ENCODE results near the gene TEX261.
"Not testable (repeated sequence)": the region's sequence is repeated elsewhere in the genome, so short reads cannot be mapped to it uniquely, and the experiment has no call there.

The TEX261 gene

DNA sequence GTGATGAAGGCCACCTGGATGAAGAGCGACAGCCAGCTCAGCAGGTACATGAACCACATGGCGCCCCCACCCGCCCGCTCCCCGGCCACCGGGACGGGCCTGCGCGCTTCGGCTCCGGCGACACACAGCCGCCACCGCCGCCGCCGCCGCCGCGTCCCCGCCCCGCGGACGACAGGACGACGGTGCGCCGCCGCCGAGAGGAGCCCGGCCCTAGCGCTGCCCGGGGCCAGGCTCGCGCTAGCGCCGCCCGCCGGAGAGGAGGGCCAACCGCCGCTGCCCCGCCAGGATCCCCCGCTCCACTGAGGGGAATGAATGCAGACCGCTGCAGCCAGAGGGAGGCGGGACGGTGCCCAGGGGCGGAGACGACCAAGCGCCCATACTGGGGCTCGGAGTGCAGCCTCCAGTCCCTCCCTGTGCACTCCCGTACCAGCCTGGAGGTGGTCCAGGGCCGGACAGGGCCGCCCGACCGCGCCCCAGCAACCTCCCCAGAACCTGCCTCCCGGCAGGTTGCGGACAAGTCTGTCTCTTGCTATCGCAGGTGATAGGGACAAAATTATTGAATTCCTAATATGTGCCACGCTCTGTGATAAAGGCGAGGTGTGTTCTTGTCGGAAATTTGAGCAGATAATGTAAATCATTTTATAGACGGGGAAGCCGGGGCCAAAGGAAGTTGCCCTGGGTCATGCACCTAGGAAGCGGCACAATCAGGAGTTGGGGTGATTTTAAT lies at the start of gene TEX261:
Gene TEX261, minus strand, starts transcription at position 175 of the 727 bp plus-strand sequence. Its CDS starts 116 bp downstream, at position 59.
- peak; percentile 88 for DNase-seq (ENCODE audit: low spot score)

GRCh38 chr2:71043531-71044407 lies 49.1 kb upstream of the TEX261 start:
- no peak for DNase-seq (ENCODE audit: low spot score)

DNA sequence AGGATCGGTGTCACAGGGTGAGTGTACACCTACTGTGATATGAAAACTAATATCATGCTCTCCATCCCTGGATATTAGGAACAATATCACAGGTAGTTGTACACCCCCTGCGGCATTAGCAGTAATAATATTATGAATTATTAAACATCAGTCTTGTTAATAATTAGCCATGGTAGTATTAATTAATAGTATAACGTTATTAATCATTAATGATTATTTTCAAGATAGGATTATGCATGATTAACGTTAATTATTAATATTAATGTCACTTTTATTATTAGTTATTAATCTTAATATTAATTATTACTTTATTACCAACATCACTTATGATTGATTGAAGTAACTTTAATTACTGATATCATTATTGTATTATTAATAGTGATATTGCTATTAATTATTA lies 47.6 kb upstream of the TEX261 start:
- no peak for DNase-seq (ENCODE audit: low spot score)

- not testable (repeated sequence) for DNase-seq (ENCODE audit: low spot score)
Measured at GRCh38 chr2:71036296-71036695, 41.6 kb upstream of the TEX261 start.

DNA sequence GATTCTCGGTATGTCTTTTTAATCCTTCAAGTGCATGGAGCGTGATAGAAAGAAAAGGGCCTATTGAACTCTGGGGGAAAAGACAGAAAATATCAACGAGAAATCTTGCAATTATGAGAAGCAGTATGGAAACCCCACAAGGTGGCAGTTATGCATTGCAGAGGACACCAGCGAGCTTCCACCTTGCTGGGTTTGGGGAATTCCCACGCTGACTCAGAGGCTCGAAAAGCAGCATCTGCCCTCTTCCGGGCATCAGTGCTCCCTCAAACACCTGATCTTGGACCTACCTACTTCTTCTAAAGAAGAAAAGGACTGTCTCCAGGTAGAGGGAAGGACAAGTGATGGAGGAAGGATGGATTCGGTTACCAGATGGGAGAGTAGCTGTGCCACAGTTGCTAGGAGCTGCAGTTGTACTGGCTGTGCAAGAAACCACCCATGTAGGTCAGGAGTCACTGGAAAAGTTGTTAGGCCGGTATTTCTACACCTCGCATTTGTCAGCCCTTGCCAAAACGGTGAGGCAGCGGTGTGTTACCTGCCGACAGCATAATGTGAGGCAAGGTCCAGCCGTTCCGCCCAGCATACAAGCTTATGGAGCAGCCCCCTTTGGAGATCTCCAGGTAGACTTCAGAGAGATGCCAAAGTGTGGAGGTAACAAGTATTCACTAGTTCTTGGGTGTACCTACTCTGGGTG lies 29.0 kb upstream of the TEX261 start:
- DNase-seq (ENCODE audit: low spot score), result not testable (repeated sequence)

- DNase-seq (ENCODE audit: low spot score), result not testable (repeated sequence)
Measured at GRCh38 chr2:71021394-71021793, 26.7 kb upstream of the TEX261 start.

- not testable (repeated sequence) for DNase-seq (ENCODE audit: low spot score)
Measured at GRCh38 chr2:71019989-71020388, 25.3 kb upstream of the TEX261 start.

DNA sequence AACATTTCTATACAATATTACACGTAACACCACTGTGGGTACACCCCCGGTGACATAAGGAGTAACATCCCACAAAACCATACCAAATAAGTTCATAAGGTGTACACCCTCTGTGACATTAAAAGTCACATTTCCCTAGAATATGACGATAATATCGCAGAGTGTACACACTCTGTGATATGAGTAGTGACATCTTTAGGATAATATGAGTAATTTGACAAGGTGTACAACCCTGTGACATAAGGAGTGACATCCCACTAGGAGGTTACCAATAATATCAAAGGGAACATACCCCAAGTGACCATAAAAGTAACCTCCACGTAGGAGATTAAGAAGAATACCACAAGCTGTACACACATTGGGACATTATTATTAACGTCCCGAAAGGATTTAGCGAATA lies 24.0 kb upstream of the TEX261 start:
- DNase-seq (ENCODE audit: low spot score), result no peak

DNA sequence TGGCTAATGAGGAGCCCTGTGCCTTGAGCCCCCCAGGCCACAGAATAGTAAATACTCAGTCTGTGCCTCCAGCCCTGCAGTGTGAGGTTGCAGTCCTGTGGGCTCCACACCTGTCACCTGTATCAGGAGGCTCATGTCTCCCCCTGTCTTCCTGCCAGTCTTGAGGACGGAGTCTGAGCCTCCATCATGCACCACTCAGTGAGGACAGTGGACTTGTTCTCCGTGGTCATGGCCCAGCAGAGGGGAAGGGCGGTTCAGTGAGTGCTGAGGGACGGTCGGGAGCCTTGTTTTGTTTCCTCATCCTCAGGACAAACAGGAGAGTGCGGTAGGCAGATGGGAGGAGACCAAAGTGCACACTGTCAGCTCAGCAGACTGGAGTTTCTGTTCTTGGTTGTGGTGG lies 17.1 kb upstream of the TEX261 start:
- DNase-seq (ENCODE audit: low spot score), result not testable (repeated sequence)

GRCh38 chr2:71008342-71008741 lies 13.7 kb upstream of the TEX261 start:
- no peak for DNase-seq (ENCODE audit: low spot score)

DNA sequence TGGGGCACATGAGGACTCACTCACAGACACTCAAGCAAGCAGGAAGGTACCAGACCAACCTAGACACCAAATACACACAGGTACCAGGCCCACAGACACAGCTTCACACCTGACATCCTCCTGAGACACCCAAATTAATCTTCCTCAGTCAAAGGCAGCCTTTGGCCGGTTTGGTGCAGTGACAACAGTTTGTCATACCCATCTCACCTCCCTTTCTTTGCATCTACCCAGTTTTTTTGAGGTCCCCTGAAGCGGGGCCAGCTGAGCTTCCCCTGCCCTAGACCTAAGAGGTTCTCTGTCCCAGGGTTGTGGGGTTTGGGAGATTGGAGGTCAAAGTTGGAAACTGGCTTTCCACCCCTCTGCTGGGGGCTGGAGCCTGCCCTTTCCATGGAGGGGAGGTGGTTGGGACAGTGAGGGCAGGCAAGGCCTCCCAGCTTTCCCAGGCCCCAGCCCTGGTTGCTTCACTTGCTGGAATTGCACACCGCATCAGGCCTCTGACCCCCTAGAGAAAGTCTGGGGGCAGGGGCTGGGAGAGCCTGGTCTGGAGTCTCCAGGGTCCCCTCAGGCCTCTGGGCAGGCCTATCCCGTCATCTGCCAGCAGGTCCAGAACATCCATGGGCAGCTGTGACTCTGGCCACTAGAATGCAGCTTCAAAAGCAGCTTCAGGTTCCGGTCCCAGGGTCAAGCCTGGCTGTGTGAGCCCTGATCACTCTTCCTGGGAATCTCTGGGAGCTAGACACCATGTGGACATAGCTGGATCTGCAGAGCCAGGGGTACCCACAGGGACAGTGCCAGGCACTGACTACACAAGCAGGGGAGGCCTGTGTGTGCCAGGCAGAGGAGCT lies 12.5 kb upstream of the TEX261 start:
- no peak for DNase-seq (ENCODE audit: low spot score)

- no peak for DNase-seq (ENCODE audit: low spot score)
Measured at GRCh38 chr2:71006323-71006722, 11.7 kb upstream of the TEX261 start.

DNA sequence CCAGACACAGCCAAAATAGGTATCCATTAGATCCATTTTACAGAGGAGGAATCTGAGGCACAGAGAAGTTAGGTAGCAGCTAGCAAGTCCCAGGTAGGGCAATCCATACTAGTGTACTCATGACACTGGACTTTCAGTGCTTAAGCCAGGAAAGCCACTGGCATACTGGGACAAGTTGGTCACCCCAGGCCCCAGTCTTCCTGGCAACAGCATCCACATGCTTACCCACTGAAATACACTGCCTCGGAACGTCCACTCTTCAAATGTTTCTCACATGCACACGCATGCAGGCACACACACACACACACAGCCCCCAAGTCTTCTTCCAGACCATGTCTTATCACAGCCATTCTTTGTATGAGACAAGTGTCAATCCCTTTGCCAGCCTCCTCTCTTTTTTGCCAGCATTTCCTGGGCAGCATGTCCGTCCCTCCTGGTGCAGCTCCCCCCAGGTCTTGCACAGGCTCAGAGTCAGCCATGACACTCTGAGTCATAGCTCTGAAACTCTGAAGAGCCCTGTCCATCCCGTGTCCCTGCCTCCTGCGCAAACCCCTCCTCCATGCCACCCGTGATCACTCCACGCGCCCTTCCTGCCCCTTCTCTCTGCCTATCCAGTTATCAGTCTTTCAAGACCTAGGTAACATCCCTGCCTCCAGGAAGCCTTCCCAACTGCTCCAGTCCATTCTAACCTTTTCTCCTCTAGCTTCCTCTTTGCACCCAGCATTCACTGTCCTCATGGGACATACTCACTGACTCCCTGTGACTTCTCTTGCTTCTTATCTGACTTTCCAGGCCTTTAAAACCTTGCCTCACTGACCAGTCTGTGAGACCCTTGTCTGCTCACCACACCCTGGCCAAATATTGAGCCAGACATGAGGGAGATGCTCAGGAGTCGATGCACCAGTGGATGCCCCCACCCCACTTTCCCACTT lies 10.9 kb upstream of the TEX261 start:
- DNase-seq (ENCODE audit: low spot score), result no peak

- DNase-seq (ENCODE audit: low spot score), result no peak
Measured at GRCh38 chr2:71004857-71005256, 10.2 kb upstream of the TEX261 start.

- DNase-seq (ENCODE audit: low spot score), result no peak
Measured at GRCh38 chr2:71003966-71004755, 9.5 kb upstream of the TEX261 start.

- no peak for DNase-seq (ENCODE audit: low spot score)
Measured at GRCh38 chr2:71003396-71003795, 8.7 kb upstream of the TEX261 start.

- no peak for DNase-seq (ENCODE audit: low spot score)
Measured at GRCh38 chr2:71001981-71002570, 7.4 kb upstream of the TEX261 start.

DNA sequence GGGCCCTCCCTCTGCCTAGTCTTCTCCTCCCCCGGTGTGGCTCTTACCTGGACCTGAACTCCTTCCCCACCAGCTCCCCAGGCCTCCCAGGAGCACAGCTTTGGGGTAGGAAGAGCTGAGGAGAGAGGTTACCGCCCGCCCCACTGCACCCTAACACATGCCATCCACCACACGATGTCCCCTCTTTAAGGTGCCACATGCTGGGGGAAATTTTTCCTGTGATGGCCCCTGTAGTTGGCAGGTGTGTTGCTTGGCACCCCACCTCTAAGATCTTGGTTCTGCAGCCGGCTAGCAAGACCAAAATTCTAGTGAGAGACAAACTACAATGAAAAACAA lies 6.9 kb upstream of the TEX261 start:
- DNase-seq (ENCODE audit: low spot score), result no peak

GRCh38 chr2:71000780-71001591 lies 6.3 kb upstream of the TEX261 start:
- peak; percentile 80 for DNase-seq (ENCODE audit: low spot score)

All from RKO (cell line).